Uterus (tissue), 2 donors: ENCODE results near the gene CCDC117.

Experiments
- CTCF ChIP-seq, 4 experiments: fragments of 200-600 bp in 2 of 4; fragments of 450-650 bp in 2 of 4; sonication (generic) in 2 of 4; IDR thresholded peaks; one replicate each; pipeline ENCODE4 v1.5.1; 2016 to 2019; ENCODE audit warnings: antibody characterized with exemption in 4 of 4, mild to moderate bottlenecking in 2 of 4, moderate library complexity in 1 of 4
- POLR2A ChIP-seq, 2 donors: fragments of 450-650 bp; IDR thresholded peaks; one replicate each; pipeline ENCODE4 v1.6.1; 2016; ENCODE audit warnings: antibody characterized with exemption in 2 of 2, mild to moderate bottlenecking in 1 of 2, moderate library complexity in 1 of 2

- no peak for TF ChIP-seq CTCF (IDR thresholded peaks at IDR 0.05)
- no peak for TF ChIP-seq POLR2A (IDR thresholded peaks at IDR 0.05)
Observed at GRCh38 chr22:28728002-28728401, 44.5 kb upstream of the CCDC117 start.
